ENCODE data around the gene PTK6. TPM values are rescaled to one million over a fixed set of nuclear protein-coding genes. Genes with fewer than 3 reads are reported as not detected.

Gene PTK6
- total and polyA plus RNA-seq, 4 donors: 0.10 to 4.6 (median 0.25) TPM

DNA sequence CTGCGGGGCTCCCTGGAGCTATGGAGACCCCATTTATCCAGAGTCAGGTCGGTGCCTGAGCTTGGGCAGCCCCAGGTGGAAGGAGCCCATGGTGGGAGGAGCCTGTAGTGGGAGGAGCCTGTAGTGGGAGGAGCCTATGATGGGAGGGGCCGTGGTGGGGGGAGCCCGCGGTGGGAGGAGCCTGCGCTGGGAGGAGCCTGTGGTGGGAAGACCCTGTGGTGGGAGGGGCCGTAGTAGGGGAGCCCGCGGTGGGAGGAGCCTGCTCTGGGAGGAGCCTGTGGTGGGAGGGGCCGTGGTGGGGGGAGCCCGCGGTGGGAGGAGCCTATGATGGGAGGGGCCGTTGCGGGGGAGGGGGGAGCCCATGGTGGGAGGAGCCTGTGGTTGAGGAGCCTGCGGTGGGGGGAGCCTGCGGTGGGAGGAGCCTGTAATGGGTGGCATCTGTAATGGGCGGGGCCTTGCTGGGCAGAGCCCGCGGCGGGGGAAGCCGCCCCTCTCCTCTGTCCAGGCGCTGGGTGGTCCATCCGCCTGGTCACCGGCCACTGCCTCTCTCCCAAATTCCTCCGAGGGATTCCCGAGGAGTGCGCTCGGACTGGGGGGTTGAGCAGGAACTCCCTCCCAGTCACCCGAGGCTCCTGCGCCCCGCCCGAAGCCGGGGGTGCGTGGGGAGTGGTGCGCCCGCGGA is 16.2 kb upstream of the PTK6 start:
- H3K4me3 ChIP-seq (ENCODE audit: low read length in 2 of 2): peak overlapping the region in 1 of 2 donors; percentile 22
- H3K27ac ChIP-seq (ENCODE audit: low read depth in 1 of 2, low read length in 2 of 2): no peak overlapping the region
- DNase-seq: peak; percentile 84 to 94
- no peaks in the 10 kb centered on the region for H3K27me3 ChIP-seq (ENCODE audit: control insufficient read depth in 1 of 2, insufficient read depth in 2 of 2, low read length in 1 of 2)
- H3K9me3 ChIP-seq (ENCODE audit: control insufficient read depth, low read length): no peaks in the 10 kb centered on the region
- ATAC-seq (ENCODE audit: low FRiP score): peak; percentile 84
- no peaks in the 10 kb centered on the region for H3K4me1 ChIP-seq (ENCODE audit: control insufficient read depth in 1 of 2, insufficient read depth in 2 of 2, low read length in 2 of 2)
- 3% methylated on average over 25 to 37 of the region's 37 CpGs for WGBS, 2 donors
- H3K36me3 ChIP-seq (ENCODE audit: control insufficient read depth in 1 of 2, insufficient read depth in 2 of 2, low read length in 1 of 2): no peaks in the 10 kb centered on the region
- intact Hi-C loops (cut with DNase I): no loop called here

DNA sequence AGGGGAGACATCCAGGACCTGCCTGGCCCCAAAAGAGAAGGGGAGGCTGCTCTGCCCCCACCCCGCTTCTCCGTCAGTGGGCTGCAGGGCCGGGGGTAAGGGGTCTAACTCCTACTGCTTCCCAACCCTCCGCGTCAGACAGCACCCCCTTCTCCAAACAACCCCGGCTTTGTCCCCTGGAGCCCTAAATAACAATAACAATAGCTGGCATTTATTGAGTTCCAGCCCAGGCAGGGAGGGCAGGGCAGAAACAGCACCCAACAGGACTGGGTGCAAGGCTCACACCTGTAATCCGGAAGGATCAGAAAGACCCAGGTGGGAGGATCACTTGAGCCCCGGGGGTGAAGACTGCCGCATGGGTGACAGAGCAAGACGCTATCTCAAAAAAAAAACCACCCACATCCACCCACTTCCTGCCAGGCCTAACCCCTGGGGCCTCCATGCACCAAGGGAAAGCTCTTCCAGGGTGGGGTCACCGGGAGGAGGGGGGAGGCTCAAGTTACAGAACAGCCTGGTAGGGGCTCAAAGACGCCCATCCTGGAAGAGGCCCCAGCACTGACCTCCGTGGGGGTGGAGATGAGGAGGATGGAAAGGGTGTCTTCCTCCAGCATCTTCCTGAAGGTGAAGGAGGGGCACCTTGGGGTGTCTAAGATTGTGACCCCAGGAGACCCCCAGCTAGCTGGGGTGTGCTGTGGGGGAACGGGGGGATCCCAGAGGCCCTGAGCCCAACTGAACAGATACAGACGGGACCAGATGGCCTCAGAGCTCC is 15.5 kb upstream of the PTK6 start:
- no peaks in the 10 kb centered on the region for H3K36me3 ChIP-seq (ENCODE audit: control insufficient read depth in 1 of 2, insufficient read depth in 2 of 2, low read length in 1 of 2)
- H3K9me3 ChIP-seq (ENCODE audit: control insufficient read depth, low read length): no peaks in the 10 kb centered on the region
- no peaks in the 10 kb centered on the region for H3K4me1 ChIP-seq (ENCODE audit: control insufficient read depth in 1 of 2, insufficient read depth in 2 of 2, low read length in 2 of 2)
- intact Hi-C loops (cut with DNase I): no loop called here
- no peaks in the 10 kb centered on the region for H3K27me3 ChIP-seq (ENCODE audit: control insufficient read depth in 1 of 2, insufficient read depth in 2 of 2, low read length in 1 of 2)
- no peak overlapping the region for H3K27ac ChIP-seq (ENCODE audit: low read depth in 1 of 2, low read length in 2 of 2)
- ATAC-seq (ENCODE audit: low FRiP score) (no peak), DNase-seq (no peak)
- 46 to 48% methylated on average over 15 of the region's 15 CpGs for WGBS, 2 donors
- no peak overlapping the region for H3K4me3 ChIP-seq (ENCODE audit: low read length in 2 of 2)

DNA sequence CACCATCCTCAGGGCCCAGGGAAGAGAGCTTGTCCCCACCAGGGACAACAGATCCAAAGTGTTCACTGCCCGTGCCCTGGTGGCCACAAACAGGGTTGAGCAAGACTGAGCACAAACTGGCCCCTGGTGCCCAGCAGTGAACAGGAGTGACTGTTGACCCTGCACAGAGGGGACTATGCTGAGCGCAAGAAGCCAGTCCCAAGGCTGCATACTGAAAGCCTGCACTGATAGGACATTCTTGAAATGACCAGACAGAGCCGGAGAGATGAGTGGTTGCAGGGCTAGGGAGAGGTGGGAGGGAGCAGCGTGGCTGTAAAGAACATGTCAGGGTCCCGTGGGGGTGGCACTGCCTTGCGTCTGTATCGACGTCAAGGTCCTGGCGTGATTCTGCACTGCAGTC is 13.9 kb upstream of the PTK6 start:
- no peak for DNase-seq
- no peak overlapping the region for H3K4me3 ChIP-seq (ENCODE audit: low read length in 2 of 2)
- H3K4me1 ChIP-seq (ENCODE audit: control insufficient read depth in 1 of 2, insufficient read depth in 2 of 2, low read length in 2 of 2): no peaks in the 10 kb centered on the region
- H3K27ac ChIP-seq (ENCODE audit: low read depth in 1 of 2, low read length in 2 of 2): no peak overlapping the region
- H3K9me3 ChIP-seq (ENCODE audit: control insufficient read depth, low read length): no peaks in the 10 kb centered on the region
- H3K27me3 ChIP-seq (ENCODE audit: control insufficient read depth in 1 of 2, insufficient read depth in 2 of 2, low read length in 1 of 2): no peaks in the 10 kb centered on the region
- intact Hi-C loops (cut with DNase I): no loop called here
- no peak for ATAC-seq (ENCODE audit: low FRiP score)
- WGBS, 2 donors: 36 to 40% methylated on average over 9 of the region's 9 CpGs
- H3K36me3 ChIP-seq (ENCODE audit: control insufficient read depth in 1 of 2, insufficient read depth in 2 of 2, low read length in 1 of 2): no peaks in the 10 kb centered on the region

DNA sequence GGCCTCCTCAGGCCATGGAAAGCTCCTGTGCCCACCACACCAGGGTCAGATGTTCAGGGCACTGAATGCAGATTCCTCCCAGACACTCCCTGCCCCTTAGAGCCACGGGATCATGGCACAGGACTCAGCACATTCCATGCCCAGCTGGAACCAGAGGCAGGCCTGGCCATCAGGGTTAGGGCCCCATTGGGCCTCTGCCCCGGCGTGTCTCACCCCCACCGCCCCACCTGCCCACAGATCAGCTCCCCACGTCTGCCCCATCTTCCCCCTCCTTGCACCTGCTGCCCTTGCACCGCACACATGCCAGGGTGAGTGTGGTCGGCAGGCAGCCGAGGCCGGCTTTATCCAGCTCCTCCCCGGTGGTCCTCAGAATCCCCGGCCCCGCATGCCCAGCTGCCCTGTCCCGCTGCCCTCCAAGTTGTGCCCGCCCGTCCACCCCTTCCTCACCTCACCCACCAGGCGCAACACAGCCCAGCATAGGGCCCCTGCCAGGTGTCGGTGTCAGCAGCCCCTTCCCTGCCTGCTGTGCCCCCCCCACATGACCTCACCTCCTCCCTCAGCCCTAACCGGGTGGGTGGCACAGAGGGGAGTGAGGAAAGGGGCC is 12.6 kb upstream of the PTK6 start:
- Histone ChIP-seq H3K36me3 (ENCODE audit: control insufficient read depth in 1 of 2, insufficient read depth in 2 of 2, low read length in 1 of 2) (no peaks in the 10 kb centered on the region), H3K9me3 (ENCODE audit: control insufficient read depth, low read length) (no peaks in the 10 kb centered on the region), H3K27ac (ENCODE audit: low read depth in 1 of 2, low read length in 2 of 2) (no peak overlapping the region), H3K4me3 (ENCODE audit: low read length in 2 of 2) (no peak overlapping the region), H3K4me1 (ENCODE audit: control insufficient read depth in 1 of 2, insufficient read depth in 2 of 2, low read length in 2 of 2) (no peaks in the 10 kb centered on the region), H3K27me3 (ENCODE audit: control insufficient read depth in 1 of 2, insufficient read depth in 2 of 2, low read length in 1 of 2) (no peaks in the 10 kb centered on the region)
- ATAC-seq (ENCODE audit: low FRiP score) (no peak), DNase-seq (no peak)
- WGBS, 2 donors: 79 to 82% methylated on average over 17 to 18 of the region's 18 CpGs
- intact Hi-C loops (cut with DNase I): no loop called here

DNA sequence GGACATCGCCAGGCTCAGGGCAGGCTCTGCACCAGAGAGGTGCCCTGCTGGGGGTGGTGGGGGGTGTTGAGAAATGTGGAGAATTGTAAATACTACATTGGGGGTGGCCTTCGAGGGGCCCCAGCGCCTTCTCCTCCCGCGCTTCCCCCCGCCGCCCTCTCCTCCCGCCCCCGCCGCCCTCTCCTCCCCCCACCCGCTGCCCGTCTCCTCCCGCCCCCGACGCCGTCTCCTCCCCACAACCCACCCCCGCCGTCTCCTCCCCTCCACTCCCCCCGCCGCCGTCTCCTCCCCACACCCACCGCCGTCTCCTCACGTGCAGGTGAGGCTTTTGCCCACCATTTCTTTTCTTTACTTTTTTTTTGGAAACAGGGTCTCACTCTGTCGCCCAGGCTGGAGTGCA is 11.8 kb upstream of the PTK6 start:
- intact Hi-C loops (cut with DNase I): no loop called here
- no peak for ATAC-seq (ENCODE audit: low FRiP score)
- no peak for DNase-seq
- H3K4me1 ChIP-seq (ENCODE audit: control insufficient read depth in 1 of 2, insufficient read depth in 2 of 2, low read length in 2 of 2): no peaks in the 10 kb centered on the region
- no peak overlapping the region for H3K4me3 ChIP-seq (ENCODE audit: low read length in 2 of 2)
- 28 to 33% methylated on average over 6 to 23 of the region's 25 CpGs for WGBS, 2 donors
- H3K27me3 ChIP-seq (ENCODE audit: control insufficient read depth in 1 of 2, insufficient read depth in 2 of 2, low read length in 1 of 2): no peaks in the 10 kb centered on the region
- no peaks in the 10 kb centered on the region for H3K9me3 ChIP-seq (ENCODE audit: control insufficient read depth, low read length)
- H3K36me3 ChIP-seq (ENCODE audit: control insufficient read depth in 1 of 2, insufficient read depth in 2 of 2, low read length in 1 of 2): no peaks in the 10 kb centered on the region
- no peak overlapping the region for H3K27ac ChIP-seq (ENCODE audit: low read depth in 1 of 2, low read length in 2 of 2)

DNA sequence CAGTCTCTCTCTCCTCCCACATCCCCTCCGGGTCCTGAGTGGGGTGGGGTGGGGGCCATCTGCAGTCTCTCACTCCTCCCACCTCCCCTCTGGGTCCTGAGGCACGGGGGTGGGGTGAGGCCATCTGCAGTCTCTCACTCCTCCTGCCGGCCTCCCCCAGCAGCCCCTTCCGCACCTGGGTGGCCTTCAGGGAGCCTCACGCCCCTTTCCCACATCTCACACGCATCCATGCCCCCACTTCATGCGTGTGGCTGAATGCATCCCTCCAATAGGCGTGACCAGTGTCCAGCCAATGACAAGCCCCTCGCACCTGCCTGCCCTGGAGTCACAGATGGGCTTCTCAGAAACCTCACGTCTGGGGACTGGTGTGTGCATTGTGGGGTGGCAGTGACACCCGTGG is 11.4 kb upstream of the PTK6 start:
- 40 to 52% methylated on average over 10 to 11 of the region's 11 CpGs for WGBS, 2 donors
- Histone ChIP-seq H3K36me3 (ENCODE audit: control insufficient read depth in 1 of 2, insufficient read depth in 2 of 2, low read length in 1 of 2) (no peaks in the 10 kb centered on the region), H3K9me3 (ENCODE audit: control insufficient read depth, low read length) (no peaks in the 10 kb centered on the region), H3K27ac (ENCODE audit: low read depth in 1 of 2, low read length in 2 of 2) (no peak overlapping the region), H3K4me1 (ENCODE audit: control insufficient read depth in 1 of 2, insufficient read depth in 2 of 2, low read length in 2 of 2) (no peaks in the 10 kb centered on the region), H3K4me3 (ENCODE audit: low read length in 2 of 2) (no peak overlapping the region), H3K27me3 (ENCODE audit: control insufficient read depth in 1 of 2, insufficient read depth in 2 of 2, low read length in 1 of 2) (no peaks in the 10 kb centered on the region)
- DNase-seq (no peak), ATAC-seq (ENCODE audit: low FRiP score) (no peak)
- intact Hi-C loops (cut with DNase I): no loop called here

DNA sequence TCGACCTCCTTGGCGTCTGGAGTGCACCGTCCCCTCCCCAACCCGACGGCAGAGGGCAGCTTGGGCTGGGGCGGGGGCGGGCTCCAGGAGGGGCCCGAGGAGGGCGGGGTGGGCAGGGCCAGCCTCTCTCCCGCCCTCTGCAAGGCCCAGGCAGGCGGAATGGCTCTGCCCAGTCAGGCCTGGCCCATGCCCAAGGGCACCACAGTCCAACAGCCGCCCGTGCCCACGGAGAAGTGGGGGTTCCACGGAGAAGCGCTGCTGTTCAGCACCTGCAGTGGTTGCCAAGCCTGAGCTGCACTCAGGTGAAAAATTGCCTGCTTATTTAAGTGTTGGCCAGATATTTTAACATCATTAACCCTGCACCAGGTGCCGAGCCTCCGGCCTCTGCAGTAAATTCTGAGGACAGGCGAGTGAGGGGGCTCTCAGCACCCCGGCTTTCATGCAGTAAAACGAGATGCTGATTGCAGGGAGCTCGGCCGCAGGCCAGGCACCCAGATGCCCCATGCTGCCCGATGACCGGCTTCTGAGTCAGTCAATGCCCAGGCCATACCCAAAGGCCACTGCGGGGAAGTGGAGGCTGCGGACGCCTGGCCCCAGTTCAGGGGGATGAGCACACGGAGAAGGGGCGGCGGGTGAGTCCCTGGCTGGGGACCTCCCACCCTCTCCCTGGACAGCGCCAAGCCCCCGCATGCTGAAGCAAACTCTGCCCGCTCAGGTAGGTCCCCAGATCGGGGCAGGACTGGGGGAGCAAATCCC is 10.7 kb upstream of the PTK6 start, which contains the start of gene SRMS:
Gene SRMS, minus strand, starts transcription at position 25 of the 756 bp plus-strand sequence. CDS start 286 bp downstream, outside the sequence.
- H3K36me3 ChIP-seq (ENCODE audit: control insufficient read depth in 1 of 2, insufficient read depth in 2 of 2, low read length in 1 of 2): no peaks in the 10 kb centered on the region
- no peak for DNase-seq
- no peaks in the 10 kb centered on the region for H3K27me3 ChIP-seq (ENCODE audit: control insufficient read depth in 1 of 2, insufficient read depth in 2 of 2, low read length in 1 of 2)
- H3K4me3 ChIP-seq (ENCODE audit: low read length in 2 of 2): no peak within 1 kb of the TSS
- intact Hi-C loops (cut with DNase I): no loop called here
- H3K27ac ChIP-seq (ENCODE audit: low read depth in 1 of 2, low read length in 2 of 2): no peak within 1 kb of the TSS
- WGBS, 2 donors: 47 to 49% methylated on average over 32 to 35 of the region's 35 CpGs
- ATAC-seq (ENCODE audit: low FRiP score): no peak
- H3K4me1 ChIP-seq (ENCODE audit: control insufficient read depth in 1 of 2, insufficient read depth in 2 of 2, low read length in 2 of 2): no peaks in the 10 kb centered on the region
- H3K9me3 ChIP-seq (ENCODE audit: control insufficient read depth, low read length): no peaks in the 10 kb centered on the region

DNA sequence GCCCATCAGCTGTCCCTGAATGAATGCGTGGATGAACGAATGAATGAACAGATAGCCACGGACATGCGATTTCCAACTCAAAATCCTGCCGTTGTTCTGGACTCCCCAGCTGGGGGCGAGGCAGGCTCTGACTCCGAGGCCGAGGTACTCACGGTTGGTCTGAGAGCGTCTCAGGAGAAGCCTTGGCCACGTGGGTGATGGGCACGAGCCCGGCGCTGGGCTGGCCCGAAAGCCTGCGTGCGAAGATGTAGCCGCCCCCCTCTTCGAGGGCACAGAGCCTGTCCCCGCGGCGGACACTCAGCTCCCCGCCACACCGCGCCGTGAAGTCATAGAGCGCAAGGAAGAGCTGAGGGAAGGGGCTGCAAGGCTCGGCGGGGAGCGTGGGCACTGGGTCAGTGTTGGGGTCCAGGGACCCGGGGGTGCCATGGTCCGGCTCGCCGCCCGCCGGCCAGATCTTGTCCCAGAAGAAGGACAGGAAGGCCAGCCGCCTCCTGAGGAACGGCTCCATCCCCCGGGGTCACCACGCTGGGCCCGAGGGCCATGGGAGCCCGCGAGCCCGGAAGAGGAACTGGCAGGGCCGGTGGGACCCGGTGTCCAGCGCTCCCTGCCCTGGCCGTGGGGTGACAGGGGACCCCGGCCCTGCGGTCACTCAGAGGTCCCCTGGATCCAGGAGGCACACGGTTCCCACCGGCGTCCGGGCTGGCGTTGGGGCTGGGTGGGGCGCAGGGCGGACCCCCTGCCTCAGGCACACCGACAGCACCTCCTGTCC is 10.0 kb upstream of the PTK6 start:
- no peak for ATAC-seq (ENCODE audit: low FRiP score)
- no peak overlapping the region for H3K4me3 ChIP-seq (ENCODE audit: low read length in 2 of 2)
- H3K4me1 ChIP-seq (ENCODE audit: control insufficient read depth in 1 of 2, insufficient read depth in 2 of 2, low read length in 2 of 2): no peaks in the 10 kb centered on the region
- no peaks in the 10 kb centered on the region for H3K9me3 ChIP-seq (ENCODE audit: control insufficient read depth, low read length)
- no peaks in the 10 kb centered on the region for H3K36me3 ChIP-seq (ENCODE audit: control insufficient read depth in 1 of 2, insufficient read depth in 2 of 2, low read length in 1 of 2)
- no peaks in the 10 kb centered on the region for H3K27me3 ChIP-seq (ENCODE audit: control insufficient read depth in 1 of 2, insufficient read depth in 2 of 2, low read length in 1 of 2)
- no peak overlapping the region for H3K27ac ChIP-seq (ENCODE audit: low read depth in 1 of 2, low read length in 2 of 2)
- no peak for DNase-seq
- intact Hi-C loops (cut with DNase I): no loop called here
- 49% methylated on average over 56 to 58 of the region's 58 CpGs for WGBS, 2 donors

Data from aorta (tissue), 5 donors.